ENCODE data around the gene PGS1.
"Not testable (repeated sequence)": the region's sequence is repeated elsewhere in the genome, so short reads cannot be mapped to it uniquely, and the experiment has no call there.

Gene PGS1

GRCh38 chr17:78378225-78379130 lies at the start of gene PGS1:
Gene PGS1 (plus strand): TSS chr17:78378649. CDS start chr17:78378666, 17 bp downstream.
- DNase-seq = peak; percentile 45

DNA sequence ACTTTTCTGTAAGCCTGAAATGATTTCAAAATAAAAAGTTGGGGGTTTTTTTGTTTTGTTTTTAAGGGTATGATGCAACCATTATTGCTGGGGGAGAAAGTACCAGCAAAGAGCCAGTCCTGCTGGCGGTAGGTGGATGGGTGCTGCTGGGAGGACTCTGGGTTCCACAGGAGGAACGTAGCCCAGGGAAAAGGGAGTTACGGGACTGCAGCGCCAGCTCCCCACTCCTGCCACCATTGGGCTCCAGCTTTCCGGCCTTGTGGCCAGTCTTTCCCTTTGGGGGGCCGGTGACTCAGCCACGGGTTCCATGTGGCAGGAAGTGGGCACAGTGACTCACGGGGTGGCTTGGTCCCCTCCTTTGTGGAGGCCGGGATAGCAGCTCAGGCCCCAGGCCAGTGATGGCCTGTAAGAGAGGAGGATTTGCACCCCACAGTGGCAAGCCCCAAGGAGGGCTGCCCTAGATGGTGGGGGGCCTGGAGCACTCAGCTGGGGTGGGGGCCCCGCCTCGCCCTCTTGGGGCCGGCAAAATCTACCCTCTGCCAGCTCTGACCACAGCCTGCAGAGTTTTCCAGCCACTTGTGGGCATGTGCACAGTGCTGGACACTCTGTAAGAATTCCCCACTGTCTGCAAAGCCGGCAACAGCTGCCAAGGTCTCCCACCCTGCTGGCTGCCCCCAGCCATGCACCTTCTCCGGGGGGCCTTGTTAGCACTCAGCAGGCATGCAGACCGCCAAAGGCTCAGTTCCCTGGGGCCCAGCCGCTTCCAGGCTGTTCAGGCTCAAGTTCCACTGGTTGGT lies 49.0 kb upstream of the PGS1 start:
- DNase-seq = no peak

DNA sequence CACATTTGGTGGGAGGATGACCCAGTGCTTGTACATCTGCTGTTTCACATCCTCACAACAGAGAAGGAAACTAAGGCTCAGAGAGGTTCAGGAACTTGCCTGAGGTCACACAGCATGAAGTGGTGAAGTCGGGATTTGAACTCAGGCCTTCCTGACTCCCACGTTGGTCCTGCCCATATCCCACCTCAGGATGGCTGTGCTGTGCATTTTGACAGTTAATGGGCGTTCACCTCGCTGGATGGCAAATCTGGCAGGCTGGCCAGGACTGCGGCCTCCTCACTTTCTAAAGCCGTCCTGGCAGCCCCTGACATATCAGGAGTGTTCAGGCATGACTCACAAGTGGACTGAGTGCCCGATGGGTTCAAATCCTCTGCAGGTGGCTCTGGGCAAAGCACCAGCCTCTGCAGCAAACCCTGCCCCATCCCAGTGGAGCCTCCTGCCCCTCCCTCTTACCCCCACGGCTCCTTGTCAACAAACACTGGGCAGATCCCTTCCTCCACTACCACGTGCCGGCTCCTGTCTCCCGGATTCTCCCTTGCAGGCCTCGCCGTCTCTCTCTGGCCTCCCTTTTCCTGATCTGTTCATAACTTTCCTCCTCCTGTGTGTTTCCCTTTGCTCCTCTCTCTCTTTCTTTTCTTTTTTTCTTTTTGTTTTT lies 47.8 kb upstream of the PGS1 start:
- no peak for DNase-seq

DNA sequence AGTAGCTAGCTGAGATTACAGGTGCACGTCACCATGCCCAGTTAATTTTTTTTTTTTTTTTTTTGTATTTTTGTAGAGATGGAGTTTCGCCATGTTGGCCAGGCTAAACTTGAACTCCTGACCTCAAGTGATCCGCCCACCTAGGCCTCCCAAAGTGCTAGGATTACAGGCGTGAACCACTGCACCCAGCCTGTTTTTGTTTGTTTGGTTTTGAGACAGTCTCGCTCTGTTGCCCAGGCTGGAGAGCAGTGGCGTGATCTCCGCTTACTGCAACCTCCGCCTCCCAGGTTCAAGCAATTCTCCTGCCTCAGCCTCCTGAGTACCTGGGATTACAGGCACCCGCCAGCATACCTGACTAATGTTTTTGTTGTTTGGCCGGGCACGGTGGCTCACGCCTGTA lies 47.1 kb upstream of the PGS1 start:
- DNase-seq = not testable (repeated sequence)

- no peak for DNase-seq
Observed at GRCh38 chr17:78332991-78333390, 45.5 kb upstream of the PGS1 start.

- no peak for DNase-seq
Observed at GRCh38 chr17:78335209-78335608, 43.2 kb upstream of the PGS1 start.

GRCh38 chr17:78337244-78338109 lies 41.0 kb upstream of the PGS1 start:
- no peak for DNase-seq

DNA sequence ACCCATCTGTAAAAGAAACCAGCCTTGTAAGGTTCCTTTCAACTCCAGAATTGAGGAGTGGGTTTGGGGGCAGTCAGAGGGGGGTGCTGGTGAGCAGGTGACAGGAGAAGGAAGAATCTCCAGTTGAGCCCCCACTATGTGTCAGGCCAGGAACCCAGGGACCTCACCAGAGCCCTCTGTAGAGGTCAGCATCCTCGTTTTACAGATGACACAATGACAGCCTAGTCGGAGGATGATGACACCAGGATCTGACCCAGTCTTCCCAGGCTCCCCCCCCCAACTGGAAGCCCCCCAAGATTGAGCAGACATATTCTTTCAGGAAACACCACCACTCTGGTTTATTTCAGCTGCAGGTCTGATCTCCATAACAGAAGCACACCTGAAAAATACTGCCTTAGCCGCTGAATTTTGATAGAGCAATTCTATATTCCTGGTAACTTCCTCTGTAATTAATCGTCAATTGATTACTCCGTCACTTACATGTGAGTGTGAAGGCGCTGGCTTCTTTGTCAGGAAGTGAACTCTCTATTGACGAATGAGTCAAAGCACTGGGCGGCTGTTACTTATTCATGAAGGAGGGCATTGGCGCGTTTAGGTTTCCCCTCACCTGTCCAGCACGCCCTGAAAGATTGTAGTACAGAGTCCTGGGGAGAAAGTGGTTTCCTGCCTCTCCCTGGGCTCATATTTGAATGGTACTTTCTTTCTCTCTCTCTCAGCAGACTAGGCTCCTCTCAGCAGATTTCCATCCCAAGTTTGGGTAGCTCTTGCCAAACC lies 39.8 kb upstream of the PGS1 start:
- no peak for DNase-seq

DNA sequence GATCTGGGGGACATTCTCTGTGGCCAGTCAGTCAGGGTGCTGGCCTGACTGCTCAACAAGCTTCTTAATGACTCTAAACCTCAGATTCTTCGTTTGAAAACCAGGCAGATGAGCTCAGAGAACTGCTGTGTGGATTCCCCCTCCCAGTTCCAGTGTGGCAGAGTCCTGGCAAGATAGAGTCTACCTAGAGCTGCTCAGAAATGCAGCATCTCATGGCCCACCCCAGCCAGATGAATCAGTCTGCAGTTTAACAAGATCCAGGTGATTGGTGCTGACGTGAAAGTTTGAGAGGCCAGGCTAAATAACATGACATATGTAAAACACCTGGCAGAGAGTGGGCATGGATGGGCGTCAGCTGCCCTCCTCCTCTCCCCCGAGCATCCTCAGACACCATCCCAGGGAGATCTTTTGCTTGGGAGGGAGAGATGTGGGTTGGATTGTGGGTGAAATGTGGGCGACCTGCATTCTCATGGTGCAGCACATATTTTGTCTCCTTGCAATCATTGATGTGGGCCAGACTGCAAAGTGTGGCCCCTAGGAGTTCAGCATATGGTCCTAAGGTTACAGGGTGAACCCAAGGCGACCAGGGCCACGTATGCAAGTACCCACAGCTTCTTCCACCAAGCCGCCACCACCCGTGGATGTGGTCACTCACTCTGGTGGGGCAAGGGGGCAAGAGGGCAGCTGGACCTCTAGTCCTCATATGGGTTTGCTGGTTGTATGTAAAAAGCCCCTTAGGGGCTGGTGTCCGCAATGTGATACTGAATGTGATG lies 38.1 kb upstream of the PGS1 start:
- no peak for DNase-seq

DNA sequence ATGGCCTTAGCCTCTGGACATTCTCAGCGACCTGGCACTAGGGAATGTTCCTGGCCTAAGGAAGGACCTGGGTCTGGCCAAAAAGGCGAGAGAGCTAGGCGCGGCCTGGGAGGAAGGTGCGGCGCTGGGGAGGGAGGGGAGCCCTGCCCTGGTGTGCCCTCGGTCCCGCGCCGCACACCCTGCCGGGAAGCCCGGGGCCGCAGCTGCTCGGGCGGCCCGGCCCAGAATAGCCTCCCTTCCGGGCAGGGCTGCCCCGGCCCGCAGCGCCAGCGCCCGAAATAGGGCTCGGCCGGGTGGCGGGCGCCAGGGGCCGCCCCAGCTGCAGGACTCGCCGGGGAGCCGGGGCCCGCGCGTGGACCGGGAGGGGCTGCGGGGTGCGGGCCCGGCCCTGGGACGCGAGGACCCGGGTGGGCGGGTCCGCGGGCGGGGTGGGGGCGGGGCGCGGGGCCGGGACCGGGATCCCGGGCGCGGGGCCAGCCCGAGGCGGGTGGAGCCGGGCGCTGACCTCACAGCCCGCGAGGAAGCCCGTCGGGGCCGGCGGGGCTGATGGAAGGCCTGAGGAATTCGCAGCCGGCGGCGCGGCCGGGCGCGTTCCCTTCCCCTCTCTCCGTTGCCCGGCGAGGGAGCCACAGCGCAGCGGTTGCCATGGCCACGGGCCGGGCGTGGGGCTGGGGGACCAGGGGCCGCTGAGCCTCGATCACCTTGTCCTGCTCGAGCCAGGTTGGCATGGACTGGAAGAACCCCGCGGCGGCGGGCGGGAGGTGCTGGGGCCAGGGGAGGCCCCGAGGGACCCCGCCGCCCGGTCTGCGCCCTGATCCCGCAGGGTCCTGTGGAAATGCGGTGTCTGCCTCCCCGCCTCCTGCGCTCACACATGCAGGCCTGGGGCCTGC lies 36.6 kb upstream of the PGS1 start:
- no peak for DNase-seq

GRCh38 chr17:78342449-78343186 lies 35.8 kb upstream of the PGS1 start:
- DNase-seq = no peak

DNA sequence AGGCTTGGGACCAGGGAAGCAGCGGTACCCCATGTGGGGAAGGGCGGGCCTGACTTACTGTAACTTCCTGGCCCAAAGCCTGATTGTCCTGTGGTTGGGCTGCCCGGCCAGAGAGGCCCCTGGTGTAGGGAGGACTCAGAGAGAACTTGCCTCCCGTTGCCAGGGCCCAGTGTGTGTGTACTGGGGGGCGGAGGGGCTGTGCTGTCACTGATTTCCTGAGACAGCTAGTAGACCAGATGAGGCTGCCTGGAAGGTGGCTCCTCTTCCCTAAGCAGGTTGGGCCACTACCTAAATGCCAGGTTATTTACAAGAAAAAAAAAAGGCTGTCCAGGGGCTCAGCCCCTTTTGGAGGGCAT lies 35.3 kb upstream of the PGS1 start:
- DNase-seq = no peak

DNA sequence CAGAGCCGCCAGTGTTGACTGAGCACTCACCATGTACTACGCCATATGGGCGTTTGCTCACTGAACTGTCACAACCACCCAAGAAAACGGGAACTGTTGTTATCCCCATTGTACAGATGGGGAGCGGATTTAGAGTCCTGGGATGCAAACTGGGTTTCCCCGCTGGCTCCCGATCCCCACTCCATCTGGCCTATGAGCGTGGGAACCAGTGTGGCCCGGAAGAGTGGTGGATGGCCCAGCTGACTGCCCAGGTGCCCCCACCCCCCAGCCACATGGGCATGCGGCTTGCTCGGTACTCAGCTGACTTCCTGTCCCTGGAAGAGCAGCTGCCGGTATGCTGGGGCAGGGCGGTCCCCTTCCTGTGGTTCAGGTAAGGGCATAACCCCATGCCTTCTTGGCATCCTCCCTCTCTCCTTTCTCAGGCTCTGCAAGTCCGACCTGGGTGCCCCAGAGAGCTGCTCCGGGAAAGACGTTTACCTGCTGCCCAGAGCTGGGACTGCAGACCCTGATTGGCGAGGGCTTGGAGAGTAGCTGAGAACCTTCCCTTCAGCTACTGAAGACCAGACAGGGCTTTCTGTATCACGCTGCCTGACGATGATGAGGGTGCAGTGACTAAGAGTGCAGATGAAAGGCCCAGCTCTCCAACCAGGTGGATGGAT lies 34.8 kb upstream of the PGS1 start:
- peak; percentile 60 for DNase-seq

- DNase-seq = no peak
Observed at GRCh38 chr17:78344666-78345065, 33.8 kb upstream of the PGS1 start.

DNA sequence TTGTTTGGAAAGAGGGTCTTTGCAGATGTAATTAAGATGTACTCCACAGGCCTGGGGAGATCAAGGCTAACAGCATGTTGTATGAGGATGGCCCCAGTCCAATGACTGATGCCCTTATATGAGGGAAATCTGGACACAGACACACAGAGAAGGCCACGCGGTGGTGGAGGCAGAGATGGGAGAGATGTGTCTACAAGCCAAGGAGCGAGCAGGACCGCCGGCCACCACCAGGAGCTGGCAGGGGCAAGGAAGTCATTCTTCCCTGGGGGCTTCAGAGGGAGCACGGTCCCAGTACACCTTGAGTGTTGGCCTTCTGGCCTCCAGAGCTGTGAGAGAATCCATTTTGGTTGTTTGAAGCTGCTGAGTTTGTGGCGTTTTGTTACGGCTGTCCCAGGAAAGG lies 33.3 kb upstream of the PGS1 start:
- DNase-seq = no peak

DNA sequence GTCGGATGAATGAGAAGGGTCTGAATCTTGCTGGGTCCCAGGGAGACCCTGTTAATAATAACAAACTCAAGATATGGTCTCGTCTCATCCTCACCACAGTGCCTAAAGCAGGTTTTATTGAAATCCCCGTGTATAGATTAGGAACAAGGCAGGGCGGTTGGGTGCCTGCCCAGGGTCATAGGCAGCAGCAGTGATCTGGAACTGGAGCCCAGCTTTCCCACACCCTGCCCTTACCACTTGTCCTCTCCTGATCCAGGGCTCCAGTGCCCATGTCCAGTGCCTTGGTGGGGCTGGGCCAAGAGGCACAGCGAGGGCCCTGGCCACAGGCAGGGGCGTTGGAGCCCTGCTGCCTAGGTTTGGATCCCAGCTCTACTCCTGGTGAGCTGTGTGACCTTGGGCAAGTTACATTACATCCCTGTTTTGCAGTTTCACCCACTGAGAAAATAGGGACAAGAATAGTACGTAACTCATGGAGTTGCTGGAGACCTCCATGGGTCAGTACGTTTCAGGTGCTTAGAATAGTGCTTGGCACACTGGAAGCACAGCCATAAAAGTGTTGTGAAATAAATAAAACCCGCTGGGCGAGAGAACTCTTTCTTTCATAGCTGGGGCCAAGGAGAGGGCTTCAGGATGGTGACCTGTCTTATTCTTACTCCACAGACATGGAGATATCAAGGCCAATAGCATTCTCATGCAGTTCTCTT lies 32.5 kb upstream of the PGS1 start:
- no peak for DNase-seq

DNA sequence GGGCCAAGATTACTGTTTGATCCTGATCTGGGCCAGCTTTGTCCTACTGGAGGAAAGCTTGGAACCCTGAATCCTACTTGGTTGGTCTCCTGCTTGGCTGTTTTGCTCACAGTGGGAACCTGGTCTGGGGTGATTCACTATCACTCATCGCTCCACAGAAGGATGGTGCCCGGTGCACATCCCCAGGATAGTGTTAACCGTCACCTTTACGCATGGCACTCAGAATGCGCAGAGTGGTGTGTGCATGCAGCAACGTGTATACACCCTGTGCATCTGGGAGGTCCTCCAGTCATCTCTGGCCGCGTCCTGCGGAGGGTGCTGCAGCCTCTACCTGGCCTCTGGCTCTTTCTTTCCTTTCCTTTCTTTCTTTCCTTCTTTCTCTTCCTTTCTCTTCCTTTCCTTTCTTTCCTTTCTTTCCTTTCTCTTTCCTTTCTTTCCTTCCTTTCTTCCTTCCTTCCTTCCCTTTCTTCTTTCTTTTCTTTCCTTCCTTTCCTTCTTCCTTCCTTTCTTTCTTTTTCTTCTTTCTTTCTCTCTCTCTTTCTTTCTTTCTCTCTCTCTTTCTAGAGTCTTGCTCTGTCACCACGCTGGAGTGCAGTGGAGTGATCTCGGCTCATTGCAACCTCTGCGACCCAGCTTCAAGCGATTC lies 31.7 kb upstream of the PGS1 start:
- no peak for DNase-seq

All from NCI-H1694 treated with DMSO at 0.1 percent for 48 hours (cell line).